Uterus (tissue), 2 donors: ENCODE results near the gene SERPINA6.

Experiments
- CTCF ChIP-seq, 4 experiments: fragments of 200-600 bp in 2 of 4; fragments of 450-650 bp in 2 of 4; sonication (generic) in 2 of 4; IDR thresholded peaks; one replicate each; pipeline ENCODE4 v1.5.1; 2016 to 2019; ENCODE audit warnings: antibody characterized with exemption in 4 of 4, mild to moderate bottlenecking in 2 of 4, moderate library complexity in 1 of 4
- POLR2A ChIP-seq, 2 donors: fragments of 450-650 bp; IDR thresholded peaks; one replicate each; pipeline ENCODE4 v1.6.1; 2016; ENCODE audit warnings: antibody characterized with exemption in 2 of 2, mild to moderate bottlenecking in 1 of 2, moderate library complexity in 1 of 2

- TF ChIP-seq POLR2A (IDR thresholded peaks at IDR 0.05) (no peak), CTCF (IDR thresholded peaks at IDR 0.05) (no peak)
Observed at GRCh38 chr14:94293578-94293924, 29.6 kb downstream of the SERPINA6 start.
